Measurements from ENCODE around the gene REEP1. TPM values are rescaled to one million over a fixed set of nuclear protein-coding genes. Genes with fewer than 3 reads are reported as not detected.
"Not testable (repeated sequence)": the region's sequence is repeated elsewhere in the genome, so short reads cannot be mapped to it uniquely, and the experiment has no call there.

REEP1 gene
- total RNA-seq, 1 donor from 2014 or later = 12.0 TPM

GRCh38 chr2:86203614-86204013 lies 133.8 kb downstream of the REEP1 start:
- Mint-ChIP-seq H3K4me3 (ENCODE audit: low read depth) (no peak overlapping the region), H3K4me1 (ENCODE audit: low read depth) (peaks cover 19% of the 10 kb centered on the region), H3K27ac (no peak overlapping the region), H3K9me3 (ENCODE audit: low read depth) (no peaks in the 10 kb centered on the region), H3K36me3 (ENCODE audit: insufficient read depth) (peaks cover 8% of the 10 kb centered on the region), H3K27me3 (no peaks in the 10 kb centered on the region)
- TF ChIP-seq CTCF (IDR thresholded peaks at IDR 0.05; ENCODE audit: unreplicated experiment) = no peak
- DNase-seq (ENCODE audit: low spot score, unreplicated experiment) = no peak

- peaks cover 6% of the 10 kb centered on the region for H3K36me3 Mint-ChIP-seq (ENCODE audit: insufficient read depth)
- H3K27ac Mint-ChIP-seq = no peak overlapping the region
- no peak overlapping the region for H3K4me3 Mint-ChIP-seq (ENCODE audit: low read depth)
These were observed 134.7 kb downstream of the REEP1 start for GRCh38 chr2:86202702-86203101.

GRCh38 chr2:86202336-86202692 lies 135.1 kb downstream of the REEP1 start:
- no peak for DNase-seq (ENCODE audit: low spot score, unreplicated experiment)
- Mint-ChIP-seq H3K27me3 (no peaks in the 10 kb centered on the region), H3K27ac (peak overlapping the region; percentile 53), H3K9me3 (ENCODE audit: low read depth) (no peaks in the 10 kb centered on the region), H3K36me3 (ENCODE audit: insufficient read depth) (peaks cover 6% of the 10 kb centered on the region), H3K4me3 (ENCODE audit: low read depth) (peak overlapping the region; percentile 15), H3K4me1 (ENCODE audit: low read depth) (peaks cover 19% of the 10 kb centered on the region)
- TF ChIP-seq CTCF (IDR thresholded peaks at IDR 0.05; ENCODE audit: unreplicated experiment) = no peak

More at GRCh38 chr2:86202702-86203101, 134.7 kb downstream of the REEP1 start:
- DNase-seq (ENCODE audit: low spot score, unreplicated experiment) = no peak
- H3K4me1 Mint-ChIP-seq (ENCODE audit: low read depth) = peaks cover 19% of the 10 kb centered on the region
- H3K9me3 Mint-ChIP-seq (ENCODE audit: low read depth) = no peaks in the 10 kb centered on the region
- TF ChIP-seq CTCF (IDR thresholded peaks at IDR 0.05; ENCODE audit: unreplicated experiment) = no peak
- H3K27me3 Mint-ChIP-seq = no peaks in the 10 kb centered on the region

- no peaks in the 10 kb centered on the region for H3K9me3 Mint-ChIP-seq (ENCODE audit: low read depth)
- peaks cover 19% of the 10 kb centered on the region for H3K4me1 Mint-ChIP-seq (ENCODE audit: low read depth)
- H3K4me3 Mint-ChIP-seq (ENCODE audit: low read depth) = peak overlapping the region; percentile 15
- peaks cover 4% of the 10 kb centered on the region for H3K36me3 Mint-ChIP-seq (ENCODE audit: insufficient read depth)
- H3K27ac Mint-ChIP-seq = peak overlapping the region; percentile 53
- no peaks in the 10 kb centered on the region for H3K27me3 Mint-ChIP-seq
- peak; percentile 24 for TF ChIP-seq CTCF (IDR thresholded peaks at IDR 0.05; ENCODE audit: unreplicated experiment)
- no peak for DNase-seq (ENCODE audit: low spot score, unreplicated experiment)
These were observed 135.6 kb downstream of the REEP1 start for GRCh38 chr2:86201671-86202335.

GRCh38 chr2:86200564-86200963 lies 136.9 kb downstream of the REEP1 start:
- not testable (repeated sequence) for H3K9me3 Mint-ChIP-seq (ENCODE audit: low read depth); H3K27me3 Mint-ChIP-seq; DNase-seq (ENCODE audit: low spot score, unreplicated experiment); H3K36me3 Mint-ChIP-seq (ENCODE audit: insufficient read depth)
- H3K4me1 Mint-ChIP-seq (ENCODE audit: low read depth) = peaks cover 23% of the 10 kb centered on the region
- peak overlapping the region; percentile 50 for H3K27ac Mint-ChIP-seq
- peak overlapping the region; percentile 93 for H3K4me3 Mint-ChIP-seq (ENCODE audit: low read depth)

- no peak for TF ChIP-seq CTCF (IDR thresholded peaks at IDR 0.05; ENCODE audit: unreplicated experiment)
- H3K27ac Mint-ChIP-seq = peak overlapping the region; percentile 95
- DNase-seq (ENCODE audit: low spot score, unreplicated experiment) = no peak
- H3K9me3 Mint-ChIP-seq (ENCODE audit: low read depth) = no peaks in the 10 kb centered on the region
- H3K4me3 Mint-ChIP-seq (ENCODE audit: low read depth) = peak overlapping the region; percentile 93
- peaks cover 24% of the 10 kb centered on the region for H3K4me1 Mint-ChIP-seq (ENCODE audit: low read depth)
- no peaks in the 10 kb centered on the region for H3K27me3 Mint-ChIP-seq
- no peaks in the 10 kb centered on the region for H3K36me3 Mint-ChIP-seq (ENCODE audit: insufficient read depth)
These were observed 137.6 kb downstream of the REEP1 start for GRCh38 chr2:86199834-86200177.
